GM19452 (cell line): ENCODE measurements around the gene SORCS2.

ENCODE experiments used
- ATAC-seq: cut with Tn5 transposase; IDR thresholded peaks from one replicate; pipeline ENCODE4 v1.9.1; 2021; ENCODE audit not compliant: unreplicated experiment

Gene SORCS2

GRCh38 chr4:7733801-7734650 lies 541.7 kb downstream of the SORCS2 start:
- ATAC-seq, result no peak

GRCh38 chr4:7734651-7735260 lies 542.4 kb downstream of the SORCS2 start:
- no peak for ATAC-seq

GRCh38 chr4:7735395-7735794 lies 543.1 kb downstream of the SORCS2 start:
- no peak for ATAC-seq

- ATAC-seq, result no peak
Observed at GRCh38 chr4:7735961-7736360, 543.6 kb downstream of the SORCS2 start.

- ATAC-seq, result no peak
Observed at GRCh38 chr4:7736436-7737267, 544.3 kb downstream of the SORCS2 start.

- ATAC-seq, result no peak
Observed at GRCh38 chr4:7737268-7737645, 544.9 kb downstream of the SORCS2 start.

- ATAC-seq, result no peak
Observed at GRCh38 chr4:7737752-7738457, 545.6 kb downstream of the SORCS2 start.

- ATAC-seq, result no peak
Observed at GRCh38 chr4:7738458-7739076, 546.2 kb downstream of the SORCS2 start.

GRCh38 chr4:7739077-7739917 lies 547.0 kb downstream of the SORCS2 start:
- ATAC-seq, result no peak

GRCh38 chr4:7739918-7740865 lies 547.9 kb downstream of the SORCS2 start:
- ATAC-seq, result no peak

GRCh38 chr4:7740866-7741525 lies 548.7 kb downstream of the SORCS2 start:
- no peak for ATAC-seq

- no peak for ATAC-seq
Observed at GRCh38 chr4:7741946-7742806, 549.8 kb downstream of the SORCS2 start.

GRCh38 chr4:7742807-7743280 lies 550.5 kb downstream of the SORCS2 start:
- ATAC-seq, result no peak

- ATAC-seq, result no peak
Observed at GRCh38 chr4:7744142-7744804, 551.9 kb downstream of the SORCS2 start.

- ATAC-seq, result no peak
Observed at GRCh38 chr4:7745301-7745885, 553.1 kb downstream of the SORCS2 start.
